ENCODE results near the gene SSUH2.

The SSUH2 gene

DNA sequence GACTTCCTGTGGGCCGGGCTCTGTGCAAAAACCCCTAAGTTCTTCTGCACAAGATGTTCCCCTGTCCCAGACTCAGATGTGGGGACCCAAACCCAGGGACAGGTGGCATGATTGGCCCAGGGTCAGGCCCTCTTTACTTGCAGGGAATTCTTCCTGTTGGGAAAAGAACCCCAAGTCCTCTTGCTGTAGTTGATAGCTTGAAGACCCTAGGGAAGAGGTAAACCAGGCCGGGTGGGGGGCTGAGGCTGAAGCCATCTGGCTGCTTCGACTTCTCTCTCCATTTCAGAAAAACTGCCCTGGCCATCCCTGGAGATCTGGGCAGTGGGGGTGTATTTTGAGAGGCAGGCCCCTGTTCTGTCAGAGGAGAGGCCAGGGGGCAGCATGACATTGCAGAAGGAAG is 23.5 kb downstream of the SSUH2 start:
- in situ Hi-C loops (cut with MboI; ENCODE audit: low sequenced_read_pairs, unreplicated experiment), result loop anchor here (10.0 kb wide), 1 partner anchor 166 kb away; no protein-coding TSS in a partner anchor
- DNase-seq (ENCODE audit: low spot score), result no peak
- TF ChIP-seq, protein P1, sequence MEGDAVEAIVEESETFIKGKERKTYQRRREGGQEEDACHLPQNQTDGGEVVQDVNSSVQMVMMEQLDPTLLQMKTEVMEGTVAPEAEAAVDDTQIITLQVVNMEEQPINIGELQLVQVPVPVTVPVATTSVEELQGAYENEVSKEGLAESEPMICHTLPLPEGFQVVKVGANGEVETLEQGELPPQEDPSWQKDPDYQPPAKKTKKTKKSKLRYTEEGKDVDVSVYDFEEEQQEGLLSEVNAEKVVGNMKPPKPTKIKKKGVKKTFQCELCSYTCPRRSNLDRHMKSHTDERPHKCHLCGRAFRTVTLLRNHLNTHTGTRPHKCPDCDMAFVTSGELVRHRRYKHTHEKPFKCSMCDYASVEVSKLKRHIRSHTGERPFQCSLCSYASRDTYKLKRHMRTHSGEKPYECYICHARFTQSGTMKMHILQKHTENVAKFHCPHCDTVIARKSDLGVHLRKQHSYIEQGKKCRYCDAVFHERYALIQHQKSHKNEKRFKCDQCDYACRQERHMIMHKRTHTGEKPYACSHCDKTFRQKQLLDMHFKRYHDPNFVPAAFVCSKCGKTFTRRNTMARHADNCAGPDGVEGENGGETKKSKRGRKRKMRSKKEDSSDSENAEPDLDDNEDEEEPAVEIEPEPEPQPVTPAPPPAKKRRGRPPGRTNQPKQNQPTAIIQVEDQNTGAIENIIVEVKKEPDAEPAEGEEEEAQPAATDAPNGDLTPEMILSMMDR (IDR thresholded peaks at IDR 0.05; ENCODE audit: borderline replicate concordance, control extremely low read depth, extremely low read depth, insufficient read depth, missing control alignments), result no peak

- TF ChIP-seq, protein P1 (IDR thresholded peaks at IDR 0.05; ENCODE audit: borderline replicate concordance, control extremely low read depth, extremely low read depth, insufficient read depth, missing control alignments), result no peak
- no peak for DNase-seq (ENCODE audit: low spot score)
- in situ Hi-C loops (cut with MboI; ENCODE audit: low sequenced_read_pairs, unreplicated experiment), result no loop called here
Observed at GRCh38 chr3:8619548-8619947, 25.1 kb downstream of the SSUH2 start.

DNA sequence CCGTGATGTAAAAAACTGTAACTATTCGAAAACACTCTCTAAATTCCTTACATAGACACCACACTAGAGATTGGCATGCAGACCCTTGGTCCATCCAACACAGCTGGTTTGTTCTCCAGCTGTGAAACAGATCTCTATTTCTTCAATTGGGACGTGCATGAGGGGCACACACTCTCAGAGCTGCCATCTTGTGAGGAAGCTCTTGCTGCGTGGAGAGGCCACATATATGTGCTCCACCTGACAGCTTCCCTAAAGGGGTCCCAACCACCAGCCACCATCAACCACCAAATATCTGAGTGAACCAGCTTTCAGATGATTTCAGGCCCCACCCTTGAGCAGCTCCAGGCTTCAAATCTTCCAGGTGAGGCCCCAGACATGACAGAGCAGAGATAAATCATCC is 25.6 kb downstream of the SSUH2 start:
- TF ChIP-seq, protein P1 (IDR thresholded peaks at IDR 0.05; ENCODE audit: borderline replicate concordance, control extremely low read depth, extremely low read depth, insufficient read depth, missing control alignments), result no peak
- no peak for DNase-seq (ENCODE audit: low spot score)
- in situ Hi-C loops (cut with MboI; ENCODE audit: low sequenced_read_pairs, unreplicated experiment), result no loop called here

DNA sequence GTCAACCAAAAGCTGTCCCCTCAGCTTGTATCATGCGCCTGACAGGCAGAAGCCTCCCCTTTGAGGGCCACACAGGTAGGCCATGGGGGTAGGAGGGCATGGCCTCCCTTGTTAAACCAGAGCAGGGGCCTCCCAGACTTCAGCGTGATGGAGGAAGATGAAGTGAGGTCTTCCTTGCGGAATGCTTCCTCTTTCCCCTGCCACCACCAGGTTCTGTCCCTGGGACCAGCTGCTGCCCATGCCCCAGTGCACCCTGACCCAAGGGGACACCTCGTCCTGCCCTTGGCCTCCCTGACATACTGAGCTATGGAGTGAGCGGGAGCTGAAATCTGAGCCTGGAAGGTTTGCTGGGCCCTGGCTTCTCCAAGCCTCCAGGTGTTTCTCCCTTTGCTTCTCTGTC is 26.7 kb downstream of the SSUH2 start:
- no peak for DNase-seq (ENCODE audit: low spot score)
- TF ChIP-seq, protein P1 (IDR thresholded peaks at IDR 0.05; ENCODE audit: borderline replicate concordance, control extremely low read depth, extremely low read depth, insufficient read depth, missing control alignments), result no peak
- in situ Hi-C loops (cut with MboI; ENCODE audit: low sequenced_read_pairs, unreplicated experiment), result no loop called here

DNA sequence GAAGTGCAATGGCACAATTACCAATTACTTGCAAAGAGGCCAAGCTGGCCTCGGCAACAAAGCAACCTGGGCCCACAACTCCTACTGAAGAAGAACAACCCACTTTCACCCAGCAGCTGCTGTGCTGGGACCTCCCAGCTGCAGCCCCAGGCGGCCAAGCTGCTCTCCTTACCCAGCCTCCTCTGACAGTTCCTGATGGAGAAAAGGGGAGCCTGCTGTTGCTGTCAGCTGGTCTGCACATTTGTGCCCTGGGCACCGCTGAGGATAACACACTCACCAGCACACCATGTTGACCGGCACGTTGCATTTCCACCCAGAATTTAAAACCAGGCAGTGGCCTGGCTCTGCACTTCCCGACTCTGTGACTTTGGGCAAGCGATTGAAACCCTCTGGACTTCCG is 33.6 kb downstream of the SSUH2 start:
- TF ChIP-seq, protein P1 (IDR thresholded peaks at IDR 0.05; ENCODE audit: borderline replicate concordance, control extremely low read depth, extremely low read depth, insufficient read depth, missing control alignments), result no peak
- no peak for DNase-seq (ENCODE audit: low spot score)
- in situ Hi-C loops (cut with MboI; ENCODE audit: low sequenced_read_pairs, unreplicated experiment), result no loop called here

DNA sequence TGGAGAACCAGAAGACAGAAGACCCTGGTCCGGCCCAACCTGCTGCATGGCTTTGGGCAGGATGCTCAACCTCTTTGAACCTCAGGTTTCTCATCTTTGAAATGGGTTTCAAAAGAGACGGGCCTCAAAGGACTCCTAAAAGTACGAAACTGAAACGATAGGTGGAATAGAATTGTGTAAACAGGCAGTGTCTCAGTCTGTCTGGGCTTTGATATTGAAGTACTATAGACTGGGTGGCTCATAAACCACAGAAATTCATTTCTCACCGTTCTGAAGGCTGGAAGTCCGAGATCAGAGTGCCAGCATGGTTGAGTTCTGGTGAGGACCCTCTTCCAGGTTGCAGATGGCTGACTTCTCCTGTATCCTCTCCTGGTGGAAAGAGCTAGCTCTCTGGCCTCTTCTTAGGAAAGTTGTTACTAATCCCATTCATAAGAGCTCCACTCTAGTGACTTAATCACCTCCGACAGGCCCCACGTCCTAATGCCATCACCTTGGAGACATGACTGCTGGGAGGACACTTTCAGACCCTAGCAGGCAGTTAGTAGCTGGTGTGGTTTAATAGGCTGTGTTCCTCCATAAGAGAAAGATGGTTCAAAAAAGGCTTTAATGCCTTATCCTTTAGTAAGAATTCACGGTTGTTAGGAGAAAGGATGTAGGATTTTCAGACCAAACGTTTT is 35.7 kb downstream of the SSUH2 start:
- DNase-seq (ENCODE audit: low spot score), result no peak
- in situ Hi-C loops (cut with MboI; ENCODE audit: low sequenced_read_pairs, unreplicated experiment), result no loop called here

More for the DNA sequence above, 35.7 kb downstream of the SSUH2 start:
- TF ChIP-seq, protein P1 (IDR thresholded peaks at IDR 0.05; ENCODE audit: borderline replicate concordance, control extremely low read depth, extremely low read depth, insufficient read depth, missing control alignments), result no peak
